HepG2 (cell line): Measurements from ENCODE around the gene ELAVL3. TPM values are rescaled to one million over a fixed set of nuclear protein-coding genes. Genes with fewer than 3 reads are reported as not detected.

Experiments
- ATAC-seq: fragments of 200-7000 bp; cut with Tn5 transposase; 3 replicates; pipeline ENCODE4 v1.9.1; 2020; ENCODE audit warnings: mild to moderate bottlenecking, moderate library complexity
- BruUV-seq: library from RNA; stranded (reverse); fragments of 400-500 nt; replicated peaks from 2 replicates; lab custom pipeline; 2021; lab: Mats Ljungman, UMichigan
- CTCF ChIA-PET: fragments of 300-600 bp; formaldehyde crosslinking; extraction: SDS; loops from one replicate; lab custom pipeline; 2021; ENCODE audit warnings: low total read pairs, inconsistent platforms, low intra/inter-chr PET ratio; lab: Yijun Ruan, JAX
- POLR2A ChIA-PET: fragments of 350-600 bp; sonication (Branson Sonifier 250); formaldehyde crosslinking; loops from one replicate; lab custom pipeline; 2020; ENCODE audit warnings: antibody characterized with exemption, inconsistent platforms; lab: Yijun Ruan, JAX
- DNase-seq: peaks from one replicate; pipeline ENCODE4 v3.0.0-alpha.2; 2015; ENCODE audit warnings: low spot score
- FAIRE-seq: peaks from 3 replicates; lab custom pipeline; 2011; peaks lifted over from hg19 to GRCh38; lab: Jason Lieb, UNC
- H2AFZ ChIP-seq: one replicate; pipeline ENCODE4 v1.6.1; 2011; ENCODE audit warnings: low read length, inconsistent platforms
- H3K27ac ChIP-seq: fragments of 300-600 bp; 3 replicates; pipeline ENCODE4 v1.8.0; 2011; ENCODE audit warnings: mixed run types, mild to moderate bottlenecking, mixed read lengths, low read length, inconsistent platforms; ENCODE audit not compliant: insufficient read depth; ENCODE audit errors: extremely low read length
- H3K27me3 ChIP-seq, 2 experiments: fragments of 200-600 bp in 1 of 2; 2 replicates in 1 of 2; 3 replicates in 1 of 2; pipeline versions ENCODE4 v1.6.0 to v1.8.0; 2011; ENCODE audit warnings: low read length in 2 of 2, mild to moderate bottlenecking in 2 of 2, moderate library complexity in 2 of 2, inconsistent platforms in 1 of 2; ENCODE audit not compliant: insufficient read depth in 2 of 2, control insufficient read depth in 1 of 2
- H3K36me3 ChIP-seq, 2 experiments: fragments of 200-600 bp in 1 of 2; replicated peaks in 1 of 2; 2 replicates in 1 of 2; 3 replicates in 1 of 2; pipeline versions ENCODE4 v1.5.1 to v1.8.0; 2011; ENCODE audit warnings: low read length in 2 of 2, inconsistent platforms in 1 of 2; ENCODE audit not compliant: insufficient read depth in 2 of 2, control insufficient read depth in 1 of 2
- H3K4me1 ChIP-seq: 2 replicates; pipeline ENCODE4 v1.5.1; 2012; ENCODE audit warnings: low read length, inconsistent platforms; ENCODE audit not compliant: insufficient read depth
- H3K4me2 ChIP-seq: 2 replicates; pipeline ENCODE4 v1.6.0; 2011; ENCODE audit warnings: low read depth, low read length, inconsistent platforms
- H3K4me3 ChIP-seq, 3 experiments: fragments of 200-600 bp in 1 of 3; sonication (generic), shearing (Covaris generic) in 1 of 3; replicated peaks in 1 of 3; 2 replicates each; pipeline ENCODE4 v1.5.1; 2011 to 2016; ENCODE audit warnings: low read length in 3 of 3, inconsistent platforms in 2 of 3, low read depth in 2 of 3, mild to moderate bottlenecking in 2 of 3, control low read depth in 1 of 3, mixed read lengths in 1 of 3; ENCODE audit not compliant: insufficient read depth in 1 of 3
- H3K79me2 ChIP-seq: one replicate; pipeline ENCODE4 v1.6.1; 2011; ENCODE audit warnings: low read length, inconsistent platforms; ENCODE audit not compliant: insufficient read depth
- H3K9ac ChIP-seq: 2 replicates; pipeline ENCODE4 v1.6.0; 2011; ENCODE audit warnings: mild to moderate bottlenecking, low read depth, low read length, inconsistent platforms; ENCODE audit not compliant: insufficient read depth
- H3K9me3 ChIP-seq: 2 replicates; pipeline ENCODE4 v1.5.1; 2012; ENCODE audit warnings: mild to moderate bottlenecking, low read length
- H4K20me1 ChIP-seq: 2 replicates; pipeline ENCODE4 v1.6.0; 2011; ENCODE audit warnings: inconsistent platforms, mild to moderate bottlenecking, low read length, moderate library complexity; ENCODE audit not compliant: insufficient read depth
- CREM ChIP-seq, 2 experiments: sonication (generic) in 1 of 2; formaldehyde crosslinking in 1 of 2; IDR thresholded peaks; 2 replicates each; pipeline versions ENCODE4 v1.4.0 to v1.6.1; 2016 to 2020; ENCODE audit warnings: antibody characterized with exemption in 1 of 2, mild to moderate bottlenecking in 1 of 2, missing genetic modification reagents in 1 of 2
- GABPB1 ChIP-seq: IDR thresholded peaks from 2 replicates; pipeline ENCODE4 v1.6.1; 2016; ENCODE audit warnings: mild to moderate bottlenecking, missing genetic modification reagents, moderate library complexity, missing compliant biosample characterization
- KMT2A ChIP-seq: sonication (generic); formaldehyde crosslinking; IDR thresholded peaks from 2 replicates; pipeline ENCODE4 v1.4.0; 2020; ENCODE audit warnings: missing genetic modification reagents
- MEIS2 ChIP-seq: sonication (generic); formaldehyde crosslinking; IDR thresholded peaks from 2 replicates; pipeline ENCODE4 v1.9.0; 2021; ENCODE audit warnings: mild to moderate bottlenecking, missing genetic modification reagents
- POLR2G ChIP-seq: fragments of 200-400 bp; formaldehyde crosslinking; IDR thresholded peaks from 2 replicates; pipeline ENCODE4 v1.6.1; 2018; ENCODE audit warnings: mild to moderate bottlenecking, low read depth, low read length, moderate library complexity
- RBM39 ChIP-seq: fragments of 200-400 bp; formaldehyde crosslinking; IDR thresholded peaks from one replicate; pipeline ENCODE4 v1.6.1; 2018; ENCODE audit warnings: antibody characterized with exemption, mild to moderate bottlenecking, low read depth, low read length; ENCODE audit not compliant: poor library complexity, severe bottlenecking
- RCOR2 ChIP-seq: IDR thresholded peaks from 2 replicates; pipeline ENCODE4 v1.6.1; 2016; ENCODE audit warnings: missing biosample characterization, missing genetic modification reagents
- SIX4 ChIP-seq: sonication (generic); formaldehyde crosslinking; IDR thresholded peaks from 2 replicates; pipeline ENCODE4 v1.4.0; 2020; ENCODE audit warnings: missing genetic modification reagents
- SP4 ChIP-seq: sonication (generic); formaldehyde crosslinking; IDR thresholded peaks from 2 replicates; pipeline ENCODE4 v1.8.1; 2023; ENCODE audit warnings: mild to moderate bottlenecking, missing genetic modification reagents
- WGBS: methylation state at CpG from one replicate; pipeline ENCODE4 v1.1.6; 2017; ENCODE audit warnings: low lambda C conversion rate; 5-methylcytosine and 5-hydroxymethylcytosine counted together
- in situ Hi-C: cut with HindIII; loops from 2 replicates; pipeline ENCODE4 v1.10.0; 2017; ENCODE audit warnings: low pct_unique_long_range_greater_than_20kb; ENCODE audit not compliant: extremely low pct_ligation_motif_present
- intact Hi-C: fragments of 100-400 bp; cut with micrococcal nuclease; formaldehyde crosslinking; loops from one replicate; pipeline ENCODE4 v1.10.0; 2022; ENCODE audit not compliant: unreplicated experiment
- polyA plus RNA-seq, 8 experiments: library from polyadenylated mRNA; depleted of rRNA in 3 of 8; stranded (reverse) in 7 of 8; unstranded in 1 of 8; fragments of >200 nt; fragmentation: Illumina TruSeq in 4 of 8; extraction: Trizol in 4 of 8; gene quantifications; 2 replicates each; pipeline versions ENCODE4 v1.2.1 to v1.2.3, GENCODE V29; 2011 to 2016; ENCODE audit warnings: low read depth in 4 of 8, missing spikeins in 1 of 8, mixed read lengths in 1 of 8; ENCODE audit not compliant: insufficient read depth in 1 of 8
- total RNA-seq, 5 experiments: library from RNA; depleted of rRNA; stranded (reverse); fragments of >200 nt; fragmentation: Illumina TruSeq; extraction: Trizol; gene quantifications; 2 replicates each; pipeline ENCODE4 v1.2.3, GENCODE V29; 2016; ENCODE audit warnings: low read depth in 1 of 5
- TF ChIP-seq, protein P1 (sequence below): sonication (generic); formaldehyde crosslinking; IDR thresholded peaks from 2 replicates; pipeline ENCODE4 v1.4.0; 2020; ENCODE audit warnings: missing genetic modification reagents
- TF ChIP-seq, protein P2 (sequence below): IDR thresholded peaks from 2 replicates; pipeline ENCODE4 v1.6.1; 2016; ENCODE audit warnings: low read depth
- TF ChIP-seq, protein P3 (sequence below): sonication (generic); formaldehyde crosslinking; IDR thresholded peaks from 2 replicates; pipeline ENCODE4; 2020; ENCODE audit warnings: missing genetic modification reagents, mild to moderate bottlenecking, borderline replicate concordance
- TF ChIP-seq, protein P4 (sequence below): sonication (generic); formaldehyde crosslinking; IDR thresholded peaks from 2 replicates; pipeline ENCODE4 v1.8.0; 2022; ENCODE audit warnings: low read depth, missing genetic modification reagents

Gene ELAVL3
- total and polyA plus RNA-seq, 2 of the 13 experiments (the other 11 are each of a cell fraction or from before 2014, with no cell fraction given), result 0.03 TPM; not detected in 1

DNA sequence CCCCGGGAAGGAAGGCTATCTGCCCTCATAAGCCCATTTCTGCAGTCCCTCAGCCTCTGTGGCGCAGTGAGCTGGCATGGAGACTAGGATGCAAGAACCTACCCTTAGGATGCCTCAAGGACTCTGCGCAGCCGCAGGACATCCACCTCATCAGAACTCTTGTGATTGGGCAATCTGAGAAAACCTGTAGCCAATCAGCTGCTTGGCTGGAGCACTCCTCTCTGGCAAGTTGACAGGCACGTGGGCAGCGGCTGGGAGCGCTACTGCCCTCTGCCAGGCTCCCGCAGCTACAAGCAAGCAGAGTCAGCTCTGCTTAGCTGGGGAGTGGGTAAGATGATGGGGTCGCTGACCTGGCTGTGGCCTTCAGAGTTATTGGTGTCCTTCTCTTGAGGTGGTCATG is 49.6 kb upstream of the ELAVL3 start (continued):
- TF ChIP-seq CREM (IDR thresholded peaks at IDR 0.05) (no peak), CREM (CRISPR knock-in tag; IDR thresholded peaks at IDR 0.05) (no peak), SP4 (CRISPR knock-in tag) (peak; percentile 36; the same call in 1 of the 2 replicates), KMT2A (peak; percentile 49; the same call in 1 of the 2 replicates), POLR2G (no peak), RBM39 (no peak), GABPB1 (CRISPR knock-in tag) (peak; percentile 53), SIX4 (no peak), MEIS2 (CRISPR knock-in tag) (peak; percentile 90)
- TF ChIP-seq, protein P1, sequence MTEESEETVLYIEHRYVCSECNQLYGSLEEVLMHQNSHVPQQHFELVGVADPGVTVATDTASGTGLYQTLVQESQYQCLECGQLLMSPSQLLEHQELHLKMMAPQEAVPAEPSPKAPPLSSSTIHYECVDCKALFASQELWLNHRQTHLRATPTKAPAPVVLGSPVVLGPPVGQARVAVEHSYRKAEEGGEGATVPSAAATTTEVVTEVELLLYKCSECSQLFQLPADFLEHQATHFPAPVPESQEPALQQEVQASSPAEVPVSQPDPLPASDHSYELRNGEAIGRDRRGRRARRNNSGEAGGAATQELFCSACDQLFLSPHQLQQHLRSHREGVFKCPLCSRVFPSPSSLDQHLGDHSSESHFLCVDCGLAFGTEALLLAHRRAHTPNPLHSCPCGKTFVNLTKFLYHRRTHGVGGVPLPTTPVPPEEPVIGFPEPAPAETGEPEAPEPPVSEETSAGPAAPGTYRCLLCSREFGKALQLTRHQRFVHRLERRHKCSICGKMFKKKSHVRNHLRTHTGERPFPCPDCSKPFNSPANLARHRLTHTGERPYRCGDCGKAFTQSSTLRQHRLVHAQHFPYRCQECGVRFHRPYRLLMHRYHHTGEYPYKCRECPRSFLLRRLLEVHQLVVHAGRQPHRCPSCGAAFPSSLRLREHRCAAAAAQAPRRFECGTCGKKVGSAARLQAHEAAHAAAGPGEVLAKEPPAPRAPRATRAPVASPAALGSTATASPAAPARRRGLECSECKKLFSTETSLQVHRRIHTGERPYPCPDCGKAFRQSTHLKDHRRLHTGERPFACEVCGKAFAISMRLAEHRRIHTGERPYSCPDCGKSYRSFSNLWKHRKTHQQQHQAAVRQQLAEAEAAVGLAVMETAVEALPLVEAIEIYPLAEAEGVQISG, result peak; percentile 89

DNA sequence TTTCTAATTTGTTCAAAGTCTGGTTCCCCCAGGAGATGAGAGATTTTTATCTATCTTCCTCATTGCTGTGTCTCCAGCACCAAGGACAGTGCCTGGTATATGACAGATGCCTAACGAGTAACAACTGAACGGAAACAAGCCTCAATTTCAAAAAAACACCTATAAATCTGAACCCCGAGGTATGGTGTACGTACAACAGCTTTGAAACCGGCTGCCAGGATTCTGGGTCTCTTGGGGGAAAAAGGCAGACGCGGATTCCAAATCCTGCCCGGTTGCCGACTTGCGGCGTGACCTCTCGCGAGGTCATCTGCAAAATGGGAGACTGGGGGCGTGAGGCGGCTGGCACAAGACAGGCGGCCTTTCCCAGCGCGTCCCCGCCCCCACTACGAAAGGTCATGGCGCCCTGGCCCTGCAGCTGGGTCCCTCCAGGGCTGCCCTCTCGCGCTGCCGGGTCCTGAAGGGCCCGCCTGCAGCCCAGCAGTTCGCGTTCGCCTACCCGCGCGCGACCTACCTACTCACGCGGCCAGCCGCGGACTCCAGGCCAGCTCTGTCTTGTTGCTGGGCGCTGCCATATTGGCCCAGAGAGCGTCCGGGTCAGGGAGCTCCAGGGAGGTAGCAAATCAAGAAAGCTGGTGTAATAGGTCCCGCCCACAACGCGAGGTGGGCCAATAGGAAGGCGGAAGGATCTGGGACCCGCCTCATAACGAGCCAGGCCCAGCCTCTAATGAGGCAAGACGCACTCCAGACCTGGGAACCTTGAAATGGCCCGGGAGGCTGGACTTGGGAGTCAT is 47.9 kb upstream of the ELAVL3 start, which contains the start of gene ECSIT:
ECSIT (minus strand) TSS at position 584 of the 791 bp plus-strand sequence. CDS start 9,964 bp downstream, outside the sequence.
- H3K4me1 ChIP-seq, result peaks cover 11% of the 10 kb centered on the region
- peak; percentile 88 for FAIRE-seq
- peak within 1 kb of the TSS; percentile 87 for H3K9ac ChIP-seq
- ChIA-PET CTCF (no interaction called here), POLR2A (interaction anchor here (0.7 to 2.5 kb wide), 10 partner anchors 10 to 524 kb away, joined by 3 to 33 read pairs (median 4); partner anchors contain the start of genes CNN1, ELOF1, SWSAP1 and ZNF878)
- peaks cover 12% of the 10 kb centered on the region for H3K79me2 ChIP-seq
- H3K36me3 ChIP-seq, result no peaks in the 10 kb centered on the region
- peak within 1 kb of the TSS; percentile 80 to 95 (median 85) for H3K4me3 ChIP-seq
- ATAC-seq, result peak; percentile 98
- WGBS, result 0% methylated on average over 20 of the region's 47 CpGs
- H3K4me2 ChIP-seq, result peak within 1 kb of the TSS; percentile 78
- no peaks in the 10 kb centered on the region for H3K27me3 ChIP-seq
- intact Hi-C loops, result no loop called here
- H2AFZ ChIP-seq, result no peak within 1 kb of the TSS
- peak; percentile 98 for DNase-seq
- TSS peak; percentile 86 for BruUV-seq
- H4K20me1 ChIP-seq, result no peaks in the 10 kb centered on the region
- in situ Hi-C loops, result no loop called here
- peak within 1 kb of the TSS; percentile 95 for H3K27ac ChIP-seq
- no peaks in the 10 kb centered on the region for H3K9me3 ChIP-seq
- no peak for TF ChIP-seq RCOR2 (CRISPR knock-in tag)
- TF ChIP-seq, protein P2, sequence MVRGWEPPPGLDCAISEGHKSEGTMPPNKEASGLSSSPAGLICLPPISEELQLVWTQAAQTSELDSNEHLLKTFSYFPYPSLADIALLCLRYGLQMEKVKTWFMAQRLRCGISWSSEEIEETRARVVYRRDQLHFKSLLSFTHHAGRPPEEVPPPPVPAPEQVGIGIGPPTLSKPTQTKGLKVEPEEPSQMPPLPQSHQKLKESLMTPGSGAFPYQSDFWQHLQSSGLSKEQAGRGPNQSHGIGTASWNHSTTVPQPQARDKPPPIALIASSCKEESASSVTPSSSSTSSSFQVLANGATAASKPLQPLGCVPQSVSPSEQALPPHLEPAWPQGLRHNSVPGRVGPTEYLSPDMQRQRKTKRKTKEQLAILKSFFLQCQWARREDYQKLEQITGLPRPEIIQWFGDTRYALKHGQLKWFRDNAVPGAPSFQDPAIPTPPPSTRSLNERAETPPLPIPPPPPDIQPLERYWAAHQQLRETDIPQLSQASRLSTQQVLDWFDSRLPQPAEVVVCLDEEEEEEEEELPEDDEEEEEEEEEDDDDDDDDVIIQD (CRISPR knock-in tag), result no peak; the same call in 1 of the 2 replicates
- TF ChIP-seq, protein P3, sequence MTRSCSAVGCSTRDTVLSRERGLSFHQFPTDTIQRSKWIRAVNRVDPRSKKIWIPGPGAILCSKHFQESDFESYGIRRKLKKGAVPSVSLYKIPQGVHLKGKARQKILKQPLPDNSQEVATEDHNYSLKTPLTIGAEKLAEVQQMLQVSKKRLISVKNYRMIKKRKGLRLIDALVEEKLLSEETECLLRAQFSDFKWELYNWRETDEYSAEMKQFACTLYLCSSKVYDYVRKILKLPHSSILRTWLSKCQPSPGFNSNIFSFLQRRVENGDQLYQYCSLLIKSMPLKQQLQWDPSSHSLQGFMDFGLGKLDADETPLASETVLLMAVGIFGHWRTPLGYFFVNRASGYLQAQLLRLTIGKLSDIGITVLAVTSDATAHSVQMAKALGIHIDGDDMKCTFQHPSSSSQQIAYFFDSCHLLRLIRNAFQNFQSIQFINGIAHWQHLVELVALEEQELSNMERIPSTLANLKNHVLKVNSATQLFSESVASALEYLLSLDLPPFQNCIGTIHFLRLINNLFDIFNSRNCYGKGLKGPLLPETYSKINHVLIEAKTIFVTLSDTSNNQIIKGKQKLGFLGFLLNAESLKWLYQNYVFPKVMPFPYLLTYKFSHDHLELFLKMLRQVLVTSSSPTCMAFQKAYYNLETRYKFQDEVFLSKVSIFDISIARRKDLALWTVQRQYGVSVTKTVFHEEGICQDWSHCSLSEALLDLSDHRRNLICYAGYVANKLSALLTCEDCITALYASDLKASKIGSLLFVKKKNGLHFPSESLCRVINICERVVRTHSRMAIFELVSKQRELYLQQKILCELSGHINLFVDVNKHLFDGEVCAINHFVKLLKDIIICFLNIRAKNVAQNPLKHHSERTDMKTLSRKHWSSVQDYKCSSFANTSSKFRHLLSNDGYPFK (CRISPR knock-in tag), result peak; percentile 98
- TF ChIP-seq, protein P4, sequence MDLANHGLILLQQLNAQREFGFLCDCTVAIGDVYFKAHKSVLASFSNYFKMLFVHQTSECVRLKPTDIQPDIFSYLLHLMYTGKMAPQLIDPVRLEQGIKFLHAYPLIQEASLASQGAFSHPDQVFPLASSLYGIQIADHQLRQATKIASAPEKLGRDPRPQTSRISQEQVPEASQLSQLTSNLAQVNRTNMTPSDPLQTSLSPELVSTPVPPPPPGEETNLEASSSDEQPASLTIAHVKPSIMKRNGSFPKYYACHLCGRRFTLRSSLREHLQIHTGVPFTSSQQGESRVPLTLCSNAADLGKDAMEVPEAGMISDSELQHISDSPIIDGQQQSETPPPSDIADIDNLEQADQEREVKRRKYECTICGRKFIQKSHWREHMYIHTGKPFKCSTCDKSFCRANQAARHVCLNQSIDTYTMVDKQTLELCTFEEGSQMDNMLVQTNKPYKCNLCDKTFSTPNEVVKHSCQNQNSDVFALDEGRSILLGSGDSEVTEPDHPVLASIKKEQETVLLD (CRISPR knock-in tag), result 0 out of 2 replicates have a peak, but pooled peaks have one; percentile 37
